GM23248 (cell line): ENCODE measurements around the gene PIP4P1. TPM values are rescaled to one million over a fixed set of nuclear protein-coding genes. Genes with fewer than 3 reads are reported as not detected.

ENCODE experiments used
- DNase-seq: peaks from one replicate; pipeline ENCODE4 v3.0.0-alpha.2; 2015
- H2AFZ ChIP-seq: fragments of 200-600 bp; sonication (generic); 2 replicates; pipeline ENCODE4 v1.6.1; 2016; ENCODE audit warnings: antibody characterized with exemption
- H3F3A ChIP-seq: fragments of 200-600 bp; sonication (generic); 2 replicates; pipeline ENCODE4 v1.6.1; 2016; ENCODE audit warnings: mild to moderate bottlenecking, antibody characterized with exemption, mixed run types; ENCODE audit not compliant: insufficient read depth
- H3K27ac ChIP-seq: fragments of 200-600 bp; sonication (generic); 2 replicates; pipeline ENCODE4 v1.5.1; 2016; ENCODE audit warnings: mild to moderate bottlenecking
- H3K27me3 ChIP-seq: fragments of 200-600 bp; sonication (generic); replicated peaks from 2 replicates; pipeline ENCODE4 v1.6.1; 2016; ENCODE audit warnings: mild to moderate bottlenecking; ENCODE audit not compliant: insufficient read depth
- H3K36me3 ChIP-seq: fragments of 200-600 bp; sonication (generic); 2 replicates; pipeline ENCODE4 v1.6.1; 2016; ENCODE audit warnings: low read depth, mild to moderate bottlenecking
- H3K4me1 ChIP-seq: fragments of 200-600 bp; sonication (generic); 2 replicates; pipeline ENCODE4 v1.6.1; 2016; ENCODE audit warnings: mild to moderate bottlenecking; ENCODE audit not compliant: insufficient read depth
- H3K4me2 ChIP-seq: fragments of 200-600 bp; sonication (generic); one replicate; pipeline ENCODE4 v1.6.1; 2016; ENCODE audit warnings: mild to moderate bottlenecking; ENCODE audit not compliant: unreplicated experiment
- H3K4me3 ChIP-seq: fragments of 200-600 bp; sonication (generic); 2 replicates; pipeline ENCODE4 v1.5.1; 2016; ENCODE audit warnings: mild to moderate bottlenecking
- H3K79me2 ChIP-seq: fragments of 200-600 bp; sonication (generic); 2 replicates; pipeline ENCODE4 v1.6.1; 2016; ENCODE audit warnings: mild to moderate bottlenecking; ENCODE audit not compliant: insufficient read depth
- H3K9ac ChIP-seq: fragments of 200-600 bp; sonication (generic); 2 replicates; pipeline ENCODE4 v1.6.1; 2016; ENCODE audit warnings: mild to moderate bottlenecking
- H3K9me2 ChIP-seq: fragments of 200-600 bp; sonication (generic); 2 replicates; pipeline ENCODE4 v1.6.1; 2016; ENCODE audit warnings: mixed run types, mild to moderate bottlenecking, moderate library complexity; ENCODE audit not compliant: insufficient read depth
- H3K9me3 ChIP-seq: fragments of 200-600 bp; sonication (generic); one replicate; pipeline ENCODE4 v1.6.1; 2017; ENCODE audit warnings: low read depth
- H4K20me1 ChIP-seq: fragments of 200-600 bp; sonication (generic); 2 replicates; pipeline ENCODE4 v1.6.0; 2016; ENCODE audit not compliant: insufficient read depth
- EZH2 ChIP-seq: fragments of 200-600 bp; sonication (generic); IDR thresholded peaks from 2 replicates; pipeline ENCODE4 v1.6.1; 2018; ENCODE audit warnings: antibody characterized with exemption, mild to moderate bottlenecking; ENCODE audit not compliant: insufficient read depth, poor library complexity, severe bottlenecking
- EZH2phosphoT487 ChIP-seq: fragments of 200-600 bp; sonication (generic); IDR thresholded peaks from 2 replicates; pipeline ENCODE4 v1.6.1; 2018; ENCODE audit warnings: antibody characterized with exemption, moderate library complexity, mild to moderate bottlenecking, low read depth; ENCODE audit not compliant: insufficient read depth
- WGBS, 2 experiments: methylation state at CpG; one replicate each; pipeline ENCODE4 v1.1.6; 2015 to 2017; ENCODE audit warnings: low lambda C conversion rate in 2 of 2, low coverage in 1 of 2; ENCODE audit errors: missing lambda C conversion rate in 2 of 2; 5-methylcytosine and 5-hydroxymethylcytosine counted together
- in situ Hi-C: fragments of 300-500 bp; cut with MboI; formaldehyde crosslinking; loops from 2 replicates; pipeline ENCODE4 v1.15.0; 2020
- polyA plus RNA-seq: library from polyadenylated mRNA; unstranded; fragments of >200 nt; fragmentation: Nextera tagmentation; extraction: Ambion mirVana; gene quantifications from 2 replicates; pipeline ENCODE4 v1.2.1, GENCODE V29; 2016
- small RNA-seq: library from RNA; depleted of rRNA; stranded (forward); fragments of <200 nt; gene quantifications from one replicate; pipeline ENCODE3, GENCODE V24; 2014; ENCODE audit warnings: low read depth, low replicate concordance
- total RNA-seq: library from RNA; depleted of rRNA; stranded (reverse); fragments of >200 nt; shearing (Covaris generic); gene quantifications from 2 replicates; pipeline ENCODE4 v1.2.3, GENCODE V29; 2014; rRNA removed

Gene PIP4P1
- total and polyA plus RNA-seq, 2 experiments from 2014 or later = 18.6 to 21.6 TPM

GRCh38 chr14:20412411-20412810 is 48.8 kb downstream of the PIP4P1 start:
- H3K36me3 ChIP-seq = peaks cover 4% of the 10 kb centered on the region; the same call in 1 of the 2 replicates

DNA sequence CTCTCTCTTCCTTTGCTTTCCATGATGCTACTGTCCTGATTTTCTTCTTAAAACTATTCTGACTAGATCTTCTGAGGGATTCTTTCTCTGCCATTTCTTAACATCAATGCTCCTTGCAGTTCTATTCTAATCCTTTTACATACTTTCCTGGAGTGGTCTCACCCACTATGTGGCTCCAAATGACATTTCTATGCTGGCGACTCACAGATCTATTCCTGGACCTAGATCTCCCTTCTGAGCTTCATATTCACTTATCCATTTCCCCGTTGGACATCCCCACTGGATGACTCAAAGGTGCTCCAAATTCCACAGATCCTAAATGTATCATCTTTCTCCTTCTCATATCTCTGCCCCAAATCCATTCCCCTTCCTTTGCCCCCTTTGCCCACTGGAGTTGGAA is 52.0 kb downstream of the PIP4P1 start:
- Histone ChIP-seq H3K9ac (no peak overlapping the region), H3K4me2 (peak overlapping the region; percentile 0), H3K79me2 (peaks cover 75% of the 10 kb centered on the region), H2AFZ (no peak overlapping the region), H3K27me3 (no peaks in the 10 kb centered on the region), H3K9me2 (no peaks in the 10 kb centered on the region), H4K20me1 (no peaks in the 10 kb centered on the region), H3F3A (peaks cover 18% of the 10 kb centered on the region), H3K4me3 (no peak overlapping the region), H3K27ac (peak overlapping the region; percentile 36), H3K36me3 (peaks cover 30% of the 10 kb centered on the region; the same call in 1 of the 2 replicates), H3K4me1 (peaks cover 19% of the 10 kb centered on the region), H3K9me3 (no peaks in the 10 kb centered on the region)
- in situ Hi-C loops = no loop called here
- DNase-seq = peak; percentile 74
- 17 to 42% methylated on average over 2 of the region's 2 CpGs for WGBS, 2 experiments
- TF ChIP-seq EZH2phosphoT487 = no peak
- TF ChIP-seq EZH2 = no peak

More at GRCh38 chr14:20412411-20412810, 48.8 kb downstream of the PIP4P1 start:
- H3K4me1 ChIP-seq = peaks cover 19% of the 10 kb centered on the region
- no peaks in the 10 kb centered on the region for H3K9me2 ChIP-seq
- TF ChIP-seq EZH2phosphoT487 (no peak), EZH2 (no peak)
- WGBS, 2 experiments = 0 to 2% methylated on average over 7 of the region's 7 CpGs
- in situ Hi-C loops = no loop called here
- H4K20me1 ChIP-seq = no peaks in the 10 kb centered on the region
- DNase-seq = peak; percentile 29
- H3K27ac ChIP-seq = peak overlapping the region; percentile 89
- H3K9ac ChIP-seq = peak overlapping the region; percentile 88
- H3K9me3 ChIP-seq = no peaks in the 10 kb centered on the region
- H3F3A ChIP-seq = peaks cover 18% of the 10 kb centered on the region
- H3K4me3 ChIP-seq = peak overlapping the region; percentile 98
- peak overlapping the region; percentile 84 for H3K4me2 ChIP-seq
- H3K27me3 ChIP-seq = no peaks in the 10 kb centered on the region
- H2AFZ ChIP-seq = peak overlapping the region; percentile 88
- peaks cover 43% of the 10 kb centered on the region for H3K79me2 ChIP-seq

Small RNA genes within 50 kb of the gene (small RNA-seq; reads per million reads assigned to genes)
- gene RNA5SP382 = 0.19 reads per million

Other genes with a start within 250 kb of the PIP4P1 start
- not detected in 2 replicates for gene OR11H6, start 237.7 kb downstream of the PIP4P1 start, total RNA-seq
- not detected in 2 replicates for gene OR11H6, start 237.7 kb downstream of the PIP4P1 start, polyA plus RNA-seq
- gene OR11H7, start 232.5 kb downstream of the PIP4P1 start, total RNA-seq = not detected in 2 replicates
- gene OR11H7, start 232.5 kb downstream of the PIP4P1 start, polyA plus RNA-seq = not detected in 2 replicates
- not detected in 2 replicates for gene OR11H4, start 222.1 kb downstream of the PIP4P1 start, total RNA-seq
- gene OR11H4, start 222.1 kb downstream of the PIP4P1 start, polyA plus RNA-seq = not detected in 2 replicates
- gene TTC5, start 155.5 kb downstream of the PIP4P1 start, total RNA-seq = 11.7 and 18.5 TPM in 2 replicates
- 14.7 and 16.2 TPM in 2 replicates for gene TTC5, start 155.5 kb downstream of the PIP4P1 start, polyA plus RNA-seq
- gene CCNB1IP1, start 128.2 kb downstream of the PIP4P1 start, total RNA-seq = 52.0 and 55.8 TPM in 2 replicates
- gene CCNB1IP1, start 128.2 kb downstream of the PIP4P1 start, polyA plus RNA-seq = 12.4 and 13.5 TPM in 2 replicates
- 5.8 and 10.1 TPM in 2 replicates for gene PARP2, start 117.8 kb downstream of the PIP4P1 start, total RNA-seq
- 25.1 and 26.0 TPM in 2 replicates for gene PARP2, start 117.8 kb downstream of the PIP4P1 start, polyA plus RNA-seq
- 12.9 and 18.0 TPM in 2 replicates for gene TEP1, start 47.9 kb downstream of the PIP4P1 start, total RNA-seq
- 4.6 and 5.2 TPM in 2 replicates for gene TEP1, start 47.9 kb downstream of the PIP4P1 start, polyA plus RNA-seq
- gene KLHL33, start 25.3 kb downstream of the PIP4P1 start, total RNA-seq = not detected in 2 replicates
- gene KLHL33, start 25.3 kb downstream of the PIP4P1 start, polyA plus RNA-seq = 0.05 TPM in 1 of 2 replicates, not detected in the other
- gene OSGEP, start 6.6 kb downstream of the PIP4P1 start, total RNA-seq = 29.0 and 37.8 TPM in 2 replicates
- 24.1 and 24.2 TPM in 2 replicates for gene OSGEP, start 6.6 kb downstream of the PIP4P1 start, polyA plus RNA-seq
- 60.6 and 89.8 TPM in 2 replicates for gene APEX1, start 6.2 kb downstream of the PIP4P1 start, total RNA-seq
- gene APEX1, start 6.2 kb downstream of the PIP4P1 start, polyA plus RNA-seq = 124 and 129 TPM in 2 replicates
- gene PNP, start 8.0 kb upstream of the PIP4P1 start, total RNA-seq = 23.6 and 39.6 TPM in 2 replicates
- 20.8 and 24.6 TPM in 2 replicates for gene PNP, start 8.0 kb upstream of the PIP4P1 start, polyA plus RNA-seq
- gene RNASE10, start 44.1 kb upstream of the PIP4P1 start, total RNA-seq = not detected in 2 replicates
- not detected in 2 replicates for gene RNASE10, start 44.1 kb upstream of the PIP4P1 start, polyA plus RNA-seq
- gene RNASE9, start 99.6 kb upstream of the PIP4P1 start, total RNA-seq = not detected in 2 replicates
- not detected in 2 replicates for gene RNASE9, start 99.6 kb upstream of the PIP4P1 start, polyA plus RNA-seq
- gene RNASE11, start 126.6 kb upstream of the PIP4P1 start, total RNA-seq = not detected in 2 replicates
- not detected in 2 replicates for gene RNASE11, start 126.6 kb upstream of the PIP4P1 start, polyA plus RNA-seq
- not detected in 2 replicates for gene RNASE12, start 129.9 kb upstream of the PIP4P1 start, total RNA-seq
- not detected in 2 replicates for gene RNASE12, start 129.9 kb upstream of the PIP4P1 start, polyA plus RNA-seq
- not detected in 2 replicates for gene OR6S1, start 180.3 kb upstream of the PIP4P1 start, total RNA-seq
- not detected in 2 replicates for gene OR6S1, start 180.3 kb upstream of the PIP4P1 start, polyA plus RNA-seq
- 21.6 and 35.9 TPM in 2 replicates for gene RNASE4, start 223.1 kb upstream of the PIP4P1 start, total RNA-seq
- gene RNASE4, start 223.1 kb upstream of the PIP4P1 start, polyA plus RNA-seq = 24.4 and 37.9 TPM in 2 replicates
- gene ANG, start 227.3 kb upstream of the PIP4P1 start, total RNA-seq = 3.6 and 3.8 TPM in 2 replicates
- gene ANG, start 227.3 kb upstream of the PIP4P1 start, polyA plus RNA-seq = 11.9 and 12.2 TPM in 2 replicates